Parathyroid adenoma (tissue), 2 donors: ENCODE results near the gene KLHL21.

Source experiments
- H2AFZ ChIP-seq: fragments of 300-600 bp; sonication (generic); one replicate; pipeline ENCODE4 v1.7.0; 2017; ENCODE audit warnings: antibody characterized with exemption, mild to moderate bottlenecking
- H3K27ac ChIP-seq: fragments of 300-600 bp; sonication (generic); one replicate; pipeline ENCODE4 v1.7.0; 2017
- H3K27me3 ChIP-seq: fragments of 300-600 bp; sonication (generic); one replicate; pipeline ENCODE4 v1.7.0; 2017; ENCODE audit warnings: low read length; ENCODE audit not compliant: control insufficient read depth, insufficient read depth
- H3K36me3 ChIP-seq: fragments of 300-600 bp; sonication (generic); one replicate; pipeline ENCODE4 v1.7.0; 2017; ENCODE audit warnings: low read length; ENCODE audit not compliant: control insufficient read depth, insufficient read depth
- H3K4me1 ChIP-seq: fragments of 300-600 bp; sonication (generic); one replicate; pipeline ENCODE4 v1.7.0; 2017; ENCODE audit warnings: control low read depth
- H3K4me2 ChIP-seq: fragments of 300-600 bp; sonication (generic); one replicate; pipeline ENCODE4 v1.7.0; 2017; ENCODE audit warnings: low read length
- H3K4me3 ChIP-seq: fragments of 300-600 bp; sonication (generic); one replicate; pipeline ENCODE4 v1.7.0; 2017; ENCODE audit warnings: low read depth, low read length
- H3K79me2 ChIP-seq: fragments of 300-600 bp; sonication (generic); one replicate; pipeline ENCODE4 v1.7.0; 2017; ENCODE audit warnings: control low read depth
- H3K9ac ChIP-seq: fragments of 300-600 bp; sonication (generic); one replicate; pipeline ENCODE4 v1.7.0; 2017; ENCODE audit warnings: mild to moderate bottlenecking
- H3K9me3 ChIP-seq: fragments of 300-600 bp; sonication (generic); one replicate; pipeline ENCODE4 v1.7.0; 2017; ENCODE audit warnings: low read length; ENCODE audit not compliant: control insufficient read depth
- CTCF ChIP-seq: fragments of 300-600 bp; sonication (generic); IDR thresholded peaks from one replicate; pipeline ENCODE4 v1.7.0; 2017; ENCODE audit warnings: antibody characterized with exemption, mild to moderate bottlenecking
- donor health status: primary hyperparathyroidism.

KLHL21 gene

DNA sequence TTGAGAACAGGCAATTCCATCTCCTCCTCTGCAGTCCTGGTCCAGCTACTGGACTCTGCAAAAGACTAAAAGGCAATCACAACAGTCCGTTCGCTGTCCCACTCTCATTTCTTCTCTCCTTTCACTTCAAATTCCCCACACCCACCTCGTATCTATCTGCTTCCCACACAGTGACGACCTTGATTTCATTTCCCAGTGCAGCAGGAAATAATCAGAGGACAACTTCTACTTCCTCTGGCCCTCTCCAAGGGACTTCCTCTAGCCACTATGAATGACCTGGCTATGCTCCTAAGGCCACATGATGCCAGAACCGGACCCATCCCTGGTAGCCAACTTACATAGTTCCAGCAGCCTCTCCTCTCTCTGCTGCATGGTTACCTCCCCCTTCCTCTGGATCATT is 56.3 kb downstream of the KLHL21 start:
- H3K4me3 ChIP-seq: no peak overlapping the region
- H3K9me3 ChIP-seq: no peaks in the 10 kb centered on the region
- H3K4me2 ChIP-seq: no peak overlapping the region
- H3K27me3 ChIP-seq: no peaks in the 10 kb centered on the region
- no peak overlapping the region for H3K9ac ChIP-seq
- no peak overlapping the region for H2AFZ ChIP-seq
- H3K4me1 ChIP-seq: no peaks in the 10 kb centered on the region
- H3K27ac ChIP-seq: peak overlapping the region; percentile 19
- H3K79me2 ChIP-seq: no peaks in the 10 kb centered on the region
- no peaks in the 10 kb centered on the region for H3K36me3 ChIP-seq
- TF ChIP-seq CTCF: no peak

GRCh38 chr1:6545276-6546112 is 57.2 kb downstream of the KLHL21 start:
- H2AFZ ChIP-seq: no peak overlapping the region
- no peaks in the 10 kb centered on the region for H3K36me3 ChIP-seq
- H3K4me1 ChIP-seq: no peaks in the 10 kb centered on the region
- H3K4me2 ChIP-seq: no peak overlapping the region
- TF ChIP-seq CTCF: no peak
- no peaks in the 10 kb centered on the region for H3K79me2 ChIP-seq
- no peak overlapping the region for H3K9ac ChIP-seq
- H3K27me3 ChIP-seq: no peaks in the 10 kb centered on the region
- no peak overlapping the region for H3K4me3 ChIP-seq
- no peaks in the 10 kb centered on the region for H3K9me3 ChIP-seq
- peak overlapping the region; percentile 19 for H3K27ac ChIP-seq

DNA sequence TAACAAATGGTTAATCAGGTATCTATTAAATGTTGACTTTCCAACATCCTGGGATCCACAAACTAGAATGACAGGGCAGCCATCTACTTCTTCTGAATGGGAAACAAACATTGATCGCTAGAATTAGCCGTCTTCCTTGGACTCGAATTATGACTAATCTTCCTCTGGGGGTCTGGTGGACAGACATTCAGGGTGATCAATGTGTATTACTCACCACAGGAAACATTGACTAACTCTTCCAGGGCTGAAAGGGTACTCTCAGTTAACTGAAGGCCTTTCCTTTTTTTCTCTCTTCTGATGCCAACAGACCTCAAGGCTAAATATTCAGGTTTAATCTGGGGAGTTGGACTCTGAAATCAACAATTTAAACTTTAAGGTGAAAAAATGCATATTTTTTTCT is 57.8 kb downstream of the KLHL21 start:
- Histone ChIP-seq H3K79me2 (no peaks in the 10 kb centered on the region), H2AFZ (no peak overlapping the region), H3K9me3 (no peaks in the 10 kb centered on the region), H3K4me1 (no peaks in the 10 kb centered on the region), H3K27ac (no peak overlapping the region), H3K4me2 (no peak overlapping the region), H3K27me3 (no peaks in the 10 kb centered on the region), H3K36me3 (no peaks in the 10 kb centered on the region), H3K4me3 (no peak overlapping the region), H3K9ac (no peak overlapping the region)
- no peak for TF ChIP-seq CTCF
